CD4-positive, CD25-positive, alpha-beta regulatory T cell (primary cell): Measurements from ENCODE around the gene ANKIB1. TPM values are rescaled to one million over a fixed set of nuclear protein-coding genes. Genes with fewer than 3 reads are reported as not detected.

ENCODE experiments used
- ATAC-seq, 2 donors: fragments of 150-1000 bp; cut with Tn5 transposase; one replicate each; pipeline ENCODE4 v1.10.0; 2021; ENCODE audit warnings: low read depth in 2 of 2, moderate number of reproducible peaks in 2 of 2, moderate library complexity in 1 of 2
- DNase-seq, 3 donors: peaks; one replicate each; pipeline versions ENCODE4 v3.0.0 to v3.0.0-alpha.2; 2012 to 2022; ENCODE audit warnings: mixed read lengths in 1 of 3
- H3K27ac ChIP-seq: one replicate; pipeline ENCODE4 v1.7.0; 2013; ENCODE audit warnings: mild to moderate bottlenecking, low read length; ENCODE audit not compliant: insufficient read depth, poor library complexity, severe bottlenecking
- H3K27me3 ChIP-seq: one replicate; pipeline ENCODE4 v1.7.0; 2013; ENCODE audit warnings: low read length; ENCODE audit not compliant: control insufficient read depth, insufficient read depth
- H3K36me3 ChIP-seq: one replicate; pipeline ENCODE4 v1.7.0; 2013; ENCODE audit warnings: mild to moderate bottlenecking, low read length, moderate library complexity; ENCODE audit not compliant: control insufficient read depth, insufficient read depth
- H3K4me1 ChIP-seq: 2 replicates; pipeline ENCODE4 v1.7.0; 2013; ENCODE audit warnings: mild to moderate bottlenecking, low read length; ENCODE audit not compliant: insufficient read depth, control insufficient read depth, poor library complexity, severe bottlenecking
- H3K4me3 ChIP-seq: one replicate; pipeline ENCODE4 v1.7.0; 2013; ENCODE audit warnings: low read depth, mild to moderate bottlenecking, low read length, moderate library complexity
- H3K9me3 ChIP-seq, 2 experiments: 1 replicate in 1 of 2; 2 replicates in 1 of 2; pipeline ENCODE4 v1.7.0; 2013; ENCODE audit warnings: low read length in 2 of 2, mild to moderate bottlenecking in 1 of 2, moderate library complexity in 1 of 2; ENCODE audit not compliant: control insufficient read depth in 2 of 2
- H3K27ac Mint-ChIP-seq, 3 donors: one replicate each; pipeline ENCODE4 v1.8.0; 2020 to 2022; ENCODE audit warnings: mild to moderate bottlenecking in 3 of 3, mixed read lengths in 3 of 3, moderate library complexity in 2 of 3
- H3K27me3 Mint-ChIP-seq: one replicate; pipeline ENCODE4 v1.8.0; 2022; ENCODE audit warnings: mild to moderate bottlenecking, mixed read lengths
- H3K36me3 Mint-ChIP-seq: one replicate; pipeline ENCODE4 v1.8.0; 2020; ENCODE audit warnings: mixed read lengths
- H3K4me1 Mint-ChIP-seq, 4 donors: one replicate each; pipeline ENCODE4 v1.8.0; 2020 to 2022; ENCODE audit warnings: mixed read lengths in 4 of 4, mild to moderate bottlenecking in 1 of 4
- H3K4me3 Mint-ChIP-seq, 4 donors: one replicate each; pipeline ENCODE4 v1.8.0; 2020 to 2022; ENCODE audit warnings: mild to moderate bottlenecking in 4 of 4, mixed read lengths in 4 of 4, moderate library complexity in 3 of 4
- H3K9me3 Mint-ChIP-seq, 7 donors: one replicate each; pipeline ENCODE4 v1.8.0; 2020 to 2022; ENCODE audit warnings: mixed read lengths in 7 of 7, mild to moderate bottlenecking in 3 of 7, moderate library complexity in 2 of 7
- polyA plus RNA-seq, 4 donors: library from polyadenylated mRNA; unstranded; fragments of 300-500 nt; fragmentation: Illumina TruSeq; gene quantifications; one replicate each; pipeline ENCODE4 v1.2.3, GENCODE V29; 2021
- total RNA-seq: library from RNA; stranded (reverse); gene quantifications from one replicate; pipeline ENCODE4 v1.2.3, GENCODE V29; 2022

Gene ANKIB1
- total and polyA plus RNA-seq, 5 donors from 2014 or later = 6.5 to 74.1 (median 11.3) TPM

DNA sequence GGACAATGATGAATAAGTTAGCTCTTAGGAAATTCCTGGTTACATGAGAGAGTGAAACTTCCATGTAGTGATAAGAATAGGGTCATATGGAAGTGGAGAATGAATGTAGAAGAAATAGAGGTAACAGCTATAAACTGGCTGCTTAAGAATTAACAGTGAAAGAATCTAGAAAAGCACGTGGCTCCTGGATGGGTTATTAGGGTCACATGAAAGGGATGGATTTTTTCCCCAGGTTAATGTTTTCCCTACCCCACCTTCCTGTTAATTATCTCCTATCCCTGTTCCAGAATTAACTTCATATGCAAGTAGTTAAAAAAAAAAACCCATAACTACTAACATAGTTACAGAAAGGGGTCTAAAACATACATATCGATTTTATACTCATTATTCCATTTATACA, 58.0 kb downstream of the ANKIB1 start:
- Histone ChIP-seq H3K27ac (no peak overlapping the region), H3K4me3 (no peak overlapping the region), H3K27me3 (no peaks in the 10 kb centered on the region), H3K36me3 (peaks cover 12% of the 10 kb centered on the region), H3K9me3 (no peaks in the 10 kb centered on the region), H3K4me1 (no peaks in the 10 kb centered on the region)
- DNase-seq = no peak
- Mint-ChIP-seq H3K4me1 (peaks cover 0 to 4% (median 2%) of the 10 kb centered on the region in 4 donors), H3K36me3 (peaks cover 37% of the 10 kb centered on the region), H3K27ac (no peak overlapping the region), H3K27me3 (no peaks in the 10 kb centered on the region), H3K4me3 (no peak overlapping the region), H3K9me3 (no peaks in the 10 kb centered on the region)
- no peak for ATAC-seq

DNA sequence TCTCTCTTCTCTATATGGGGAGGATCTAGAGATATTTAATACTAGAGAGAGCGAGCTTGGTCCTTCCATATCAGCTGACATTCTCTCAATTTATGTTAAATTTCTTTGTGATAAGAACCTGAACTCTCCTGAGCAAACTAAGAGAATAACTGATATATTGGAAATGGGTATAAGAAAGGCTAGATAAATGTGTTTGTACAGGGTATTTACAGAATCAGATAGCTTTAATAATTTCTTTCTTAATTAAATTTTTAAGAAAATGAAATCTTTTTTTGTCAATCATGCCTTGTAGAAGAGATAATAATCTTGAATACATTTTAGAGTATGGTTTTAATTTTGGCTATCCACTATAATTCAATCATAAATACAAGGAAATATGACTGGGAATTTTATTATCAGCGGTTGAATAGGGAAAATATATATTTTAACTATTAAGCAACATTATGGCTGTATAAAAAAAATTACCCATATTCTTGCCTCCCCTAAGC, 58.7 kb downstream of the ANKIB1 start:
- peaks cover 0 to 4% (median 2%) of the 10 kb centered on the region in 4 donors for H3K4me1 Mint-ChIP-seq
- H3K27ac Mint-ChIP-seq = peak overlapping the region in 1 of 3 donors; percentile 26
- Histone ChIP-seq H3K27ac (no peak overlapping the region), H3K4me1 (no peaks in the 10 kb centered on the region), H3K27me3 (no peaks in the 10 kb centered on the region), H3K36me3 (peaks cover 11% of the 10 kb centered on the region), H3K4me3 (no peak overlapping the region), H3K9me3 (no peaks in the 10 kb centered on the region)
- no peaks in the 10 kb centered on the region for H3K9me3 Mint-ChIP-seq
- ATAC-seq = no peak
- no peaks in the 10 kb centered on the region for H3K27me3 Mint-ChIP-seq
- no peak overlapping the region for H3K4me3 Mint-ChIP-seq
- H3K36me3 Mint-ChIP-seq = peaks cover 31% of the 10 kb centered on the region
- DNase-seq = no peak

DNA sequence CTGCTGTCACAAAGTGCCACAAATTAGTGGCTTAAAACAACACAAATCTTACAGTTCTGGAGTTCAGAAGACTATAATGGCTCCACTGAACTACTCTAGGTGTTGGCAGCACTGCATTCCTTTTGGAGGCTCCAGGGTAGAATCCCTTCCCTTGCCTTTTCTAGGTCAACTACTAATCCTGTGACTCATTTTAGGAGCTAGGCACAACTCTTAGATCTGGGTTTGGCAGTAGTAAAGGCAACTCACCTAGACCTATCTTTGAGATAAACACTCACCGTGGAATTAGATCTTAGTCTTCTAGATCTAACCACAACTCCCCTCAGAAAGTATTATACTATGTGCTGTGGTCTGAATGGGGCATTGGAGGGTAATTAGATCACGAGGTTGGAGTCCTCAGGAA, 60.4 kb downstream of the ANKIB1 start:
- peaks cover 11% of the 10 kb centered on the region for H3K36me3 ChIP-seq
- H3K27ac ChIP-seq = no peak overlapping the region
- Mint-ChIP-seq H3K4me3 (no peak overlapping the region), H3K27me3 (no peaks in the 10 kb centered on the region), H3K27ac (no peak overlapping the region), H3K9me3 (no peaks in the 10 kb centered on the region), H3K36me3 (peaks cover 25% of the 10 kb centered on the region), H3K4me1 (peaks cover 0 to 7% (median 2%) of the 10 kb centered on the region in 4 donors)
- no peak overlapping the region for H3K4me3 ChIP-seq
- H3K4me1 ChIP-seq = no peaks in the 10 kb centered on the region
- H3K9me3 ChIP-seq = no peaks in the 10 kb centered on the region
- DNase-seq = no peak
- H3K27me3 ChIP-seq = no peaks in the 10 kb centered on the region
- no peak for ATAC-seq

DNA sequence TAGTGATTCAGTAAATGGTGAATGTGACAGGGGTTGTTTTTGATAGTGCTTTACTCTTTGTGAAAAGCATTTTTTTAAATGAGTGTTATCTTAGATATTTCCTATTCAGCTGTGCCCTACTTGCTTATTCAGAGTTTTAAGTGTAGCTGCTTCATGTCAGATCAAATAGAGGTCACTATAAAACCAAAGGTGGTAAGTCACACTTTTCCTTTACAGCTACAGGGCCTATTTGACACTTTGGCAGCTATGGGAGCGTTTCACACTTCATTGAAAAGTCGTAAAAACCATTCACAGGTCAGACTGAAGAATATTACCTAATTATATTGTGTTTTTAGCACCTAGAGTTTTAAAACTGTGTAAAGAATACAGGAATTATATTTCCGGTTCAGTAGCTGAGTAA, 67.3 kb downstream of the ANKIB1 start:
- H3K4me3 Mint-ChIP-seq = no peak overlapping the region

DNA sequence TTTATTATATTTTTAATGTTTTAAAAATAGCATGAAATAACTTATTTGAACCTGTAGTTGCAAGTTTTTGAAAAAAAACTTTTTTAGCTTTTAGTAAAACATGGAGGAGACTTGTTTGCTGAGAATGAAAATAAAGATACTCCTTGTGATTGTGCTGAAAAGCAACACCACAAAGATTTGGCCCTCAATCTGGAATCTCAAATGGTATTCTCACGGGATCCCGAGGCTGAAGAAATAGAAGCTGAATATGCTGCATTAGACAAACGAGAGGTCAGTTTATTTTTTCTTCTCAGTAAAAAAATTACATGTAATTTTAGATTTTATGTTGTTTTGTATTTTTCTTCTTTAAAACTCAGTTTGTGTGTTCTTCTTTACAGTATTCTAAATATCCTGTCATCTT, 73.5 kb downstream of the ANKIB1 start:
- Mint-ChIP-seq H3K27ac (no peak overlapping the region), H3K9me3 (peaks cover 0 to 5% (median 0%) of the 10 kb centered on the region in 7 donors), H3K4me3 (no peak overlapping the region), H3K27me3 (no peaks in the 10 kb centered on the region), H3K4me1 (peaks cover 0 to 10% (median under 1%) of the 10 kb centered on the region in 4 donors), H3K36me3 (peaks cover 13% of the 10 kb centered on the region)
- Histone ChIP-seq H3K36me3 (peaks cover 17% of the 10 kb centered on the region), H3K4me3 (no peak overlapping the region), H3K4me1 (no peaks in the 10 kb centered on the region), H3K27me3 (no peaks in the 10 kb centered on the region), H3K27ac (no peak overlapping the region), H3K9me3 (no peaks in the 10 kb centered on the region)
- ATAC-seq = no peak
- DNase-seq = no peak

More for the DNA sequence above, 67.3 kb downstream of the ANKIB1 start:
- Mint-ChIP-seq H3K27me3 (no peaks in the 10 kb centered on the region), H3K4me1 (peaks cover 0 to 3% (median 0%) of the 10 kb centered on the region in 4 donors), H3K9me3 (no peaks in the 10 kb centered on the region), H3K27ac (peak overlapping the region in 1 of 3 donors; percentile 60), H3K36me3 (peaks cover 4% of the 10 kb centered on the region)
- no peak for ATAC-seq
- H3K27ac ChIP-seq = no peak overlapping the region
- H3K4me3 ChIP-seq = no peak overlapping the region
- no peak for DNase-seq
- no peaks in the 10 kb centered on the region for H3K9me3 ChIP-seq
- H3K36me3 ChIP-seq = peaks cover 3% of the 10 kb centered on the region
- H3K27me3 ChIP-seq = no peaks in the 10 kb centered on the region
- H3K4me1 ChIP-seq = no peaks in the 10 kb centered on the region

DNA sequence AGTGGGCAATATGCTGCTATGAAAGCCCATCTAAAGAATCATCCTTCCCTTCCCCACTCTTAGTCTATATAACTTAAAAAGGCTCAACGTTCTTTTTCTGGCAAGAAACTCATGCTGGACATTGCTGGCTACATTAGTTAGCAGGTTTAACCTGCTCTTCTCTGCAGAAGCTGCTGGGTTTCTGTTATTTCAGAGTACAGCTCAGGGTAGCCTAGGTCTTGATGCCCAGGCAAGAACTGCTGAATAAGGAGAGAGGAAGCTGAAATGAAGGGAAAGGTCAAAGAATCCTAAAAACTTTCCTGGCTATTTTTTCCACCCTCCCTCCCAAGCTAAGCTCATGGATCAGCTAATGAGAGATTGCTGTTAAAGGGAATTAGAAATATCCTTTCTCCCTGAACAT, 79.4 kb downstream of the ANKIB1 start:
- Histone ChIP-seq H3K4me1 (no peaks in the 10 kb centered on the region), H3K4me3 (no peak overlapping the region), H3K9me3 (no peaks in the 10 kb centered on the region), H3K27ac (no peak overlapping the region), H3K27me3 (no peaks in the 10 kb centered on the region), H3K36me3 (peaks cover 17% of the 10 kb centered on the region)
- Mint-ChIP-seq H3K36me3 (peaks cover 18% of the 10 kb centered on the region), H3K4me1 (peaks cover 3 to 11% (median 6%) of the 10 kb centered on the region in 4 donors), H3K27me3 (no peaks in the 10 kb centered on the region), H3K27ac (no peak overlapping the region), H3K4me3 (no peak overlapping the region), H3K9me3 (peaks cover 0 to 2% (median 0%) of the 10 kb centered on the region in 7 donors)
- ATAC-seq (no peak), DNase-seq (no peak)

DNA sequence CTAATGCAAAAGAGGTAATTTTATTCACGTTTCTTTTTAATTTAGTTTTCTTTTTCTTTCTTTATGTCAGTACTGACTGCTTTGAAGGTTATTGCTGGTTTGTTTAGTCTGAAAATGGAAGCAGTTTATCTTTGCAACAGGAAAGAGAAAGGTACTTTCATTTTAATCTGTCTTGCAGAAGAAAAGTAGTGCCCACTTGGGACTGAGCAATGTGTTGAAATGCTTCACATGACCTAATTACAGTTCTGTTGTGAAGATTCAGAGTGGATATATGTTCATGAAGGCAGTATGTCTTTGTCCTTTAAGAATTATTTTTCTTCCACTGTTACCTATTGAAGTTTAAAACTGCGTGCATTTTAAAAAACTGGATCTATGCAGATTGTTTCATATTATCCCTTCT, 80.1 kb downstream of the ANKIB1 start:
- H3K27me3 ChIP-seq = no peaks in the 10 kb centered on the region
- DNase-seq = peak in 1 of 3 donors; percentile 3
- no peak overlapping the region for H3K27ac ChIP-seq
- peaks cover 10% of the 10 kb centered on the region for H3K36me3 ChIP-seq
- peaks cover 0 to 2% (median 0%) of the 10 kb centered on the region in 7 donors for H3K9me3 Mint-ChIP-seq
- H3K27ac Mint-ChIP-seq = peak overlapping the region in 1 of 3 donors; percentile 4
- H3K27me3 Mint-ChIP-seq = no peaks in the 10 kb centered on the region
- H3K36me3 Mint-ChIP-seq = peaks cover 13% of the 10 kb centered on the region
- H3K4me3 ChIP-seq = no peak overlapping the region
- no peak for ATAC-seq
- H3K4me1 Mint-ChIP-seq = peaks cover 3 to 6% (median 5%) of the 10 kb centered on the region in 4 donors
- H3K9me3 ChIP-seq = no peaks in the 10 kb centered on the region
- H3K4me3 Mint-ChIP-seq = no peak overlapping the region
- no peaks in the 10 kb centered on the region for H3K4me1 ChIP-seq

DNA sequence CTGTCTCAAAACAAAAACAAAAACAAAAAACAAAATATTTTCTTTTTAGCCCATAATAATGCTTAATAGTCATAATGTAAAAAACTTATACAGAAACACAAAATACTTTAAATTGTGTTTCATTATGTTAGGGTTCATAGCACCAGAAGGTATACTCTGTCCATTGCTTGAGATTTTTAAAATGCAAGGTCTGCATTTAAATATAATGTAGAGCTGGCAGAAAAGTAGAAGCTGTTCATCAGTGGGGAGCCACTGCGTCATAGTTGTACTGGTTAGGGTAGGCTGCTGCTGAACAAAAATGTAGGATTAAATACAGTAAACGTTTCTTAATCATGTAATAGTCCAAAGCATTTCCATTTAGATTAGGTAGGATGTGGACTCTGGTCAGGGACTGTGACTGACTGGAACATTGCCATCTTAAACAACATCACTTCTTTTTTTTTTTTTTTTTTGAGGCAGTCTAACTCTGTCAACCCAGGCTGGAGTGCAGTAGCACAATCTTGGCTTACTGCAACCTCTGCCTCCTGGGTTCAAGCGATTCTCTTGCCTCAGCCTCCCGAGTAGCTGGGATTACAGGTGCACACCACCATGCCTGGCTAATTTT, 85.2 kb downstream of the ANKIB1 start:
- Mint-ChIP-seq H3K9me3 (peaks cover 0 to 2% (median 0%) of the 10 kb centered on the region in 7 donors), H3K4me3 (no peak overlapping the region), H3K4me1 (peaks cover 0 to 4% (median 2%) of the 10 kb centered on the region in 4 donors), H3K27me3 (no peaks in the 10 kb centered on the region), H3K36me3 (peaks cover 31% of the 10 kb centered on the region), H3K27ac (peak overlapping the region in 1 of 3 donors; percentile 55)
- Histone ChIP-seq H3K4me1 (no peaks in the 10 kb centered on the region), H3K27me3 (no peaks in the 10 kb centered on the region), H3K9me3 (no peaks in the 10 kb centered on the region), H3K4me3 (no peak overlapping the region), H3K36me3 (peaks cover 14% of the 10 kb centered on the region), H3K27ac (no peak overlapping the region)
- no peak for ATAC-seq
- DNase-seq = no peak
